Mucosa of stomach (tissue), 1 donor: ENCODE measurements around the gene BORA.
"Not testable (repeated sequence)": the region's sequence is repeated elsewhere in the genome, so short reads cannot be mapped to it uniquely, and the experiment has no call there.

Experiments
- H3K27me3 ChIP-seq: one replicate; pipeline ENCODE4 v1.7.0; 2013; ENCODE audit warnings: mild to moderate bottlenecking, low read length; ENCODE audit not compliant: control insufficient read depth, insufficient read depth
- H3K36me3 ChIP-seq: one replicate; pipeline ENCODE4 v1.7.0; 2013; ENCODE audit warnings: low read length; ENCODE audit not compliant: control insufficient read depth, insufficient read depth
- H3K4me1 ChIP-seq: one replicate; pipeline ENCODE4 v1.7.0; 2013; ENCODE audit warnings: mild to moderate bottlenecking, low read length; ENCODE audit not compliant: control insufficient read depth, insufficient read depth
- H3K4me3 ChIP-seq: one replicate; pipeline ENCODE4 v1.7.0; 2013; ENCODE audit warnings: low read length
- H3K9ac ChIP-seq: one replicate; pipeline ENCODE4 v1.7.0; 2013; ENCODE audit warnings: mild to moderate bottlenecking, low read length, moderate library complexity
- H3K9me3 ChIP-seq: one replicate; pipeline ENCODE4 v1.7.0; 2013; ENCODE audit warnings: mild to moderate bottlenecking, low read length, moderate library complexity; ENCODE audit not compliant: control insufficient read depth
- donor health status: Pancreatic carcinoma.

The BORA gene

GRCh38 chr13:72726185-72726584, 1.5 kb upstream of the BORA start:
- H3K9ac ChIP-seq, H3K4me3 ChIP-seq: not testable (repeated sequence)

DNA sequence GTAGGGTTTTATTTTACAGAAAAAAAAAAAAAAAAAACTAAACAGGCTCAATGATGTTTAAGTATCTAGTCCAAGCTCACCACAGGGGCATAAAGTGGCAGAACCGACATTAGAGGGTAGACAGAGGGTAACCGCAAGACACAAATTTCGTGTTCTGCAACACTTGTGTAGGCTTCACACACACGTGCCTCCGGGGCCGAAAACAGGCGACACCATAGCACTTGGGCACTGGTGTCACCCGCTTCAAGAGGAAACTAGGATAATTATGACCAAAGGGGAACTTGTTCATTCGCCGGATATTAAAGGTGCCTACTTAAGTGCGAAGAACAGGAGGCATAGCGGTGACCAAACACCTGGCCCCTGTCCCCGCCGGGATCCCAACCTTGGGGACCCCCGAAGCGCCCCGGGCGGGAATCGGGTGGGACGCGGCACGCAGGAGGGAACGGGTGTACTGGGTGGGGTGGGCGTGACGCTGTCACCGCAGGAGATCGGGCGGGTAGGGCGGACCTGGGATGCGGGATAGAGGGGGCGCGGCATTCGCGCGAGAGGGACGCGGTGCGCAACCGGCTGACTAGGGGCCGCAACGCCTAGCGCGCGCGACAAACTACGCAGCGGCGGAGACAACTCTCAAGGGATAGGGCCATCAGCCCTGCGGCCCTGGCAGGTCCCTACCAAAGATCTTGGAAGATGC, 852 bp upstream of the BORA start:
- Histone ChIP-seq H3K4me1 (no peaks in the 10 kb centered on the region), H3K9ac (peak overlapping the region; percentile 85), H3K36me3 (no peaks in the 10 kb centered on the region), H3K27me3 (no peaks in the 10 kb centered on the region), H3K9me3 (no peaks in the 10 kb centered on the region), H3K4me3 (peak overlapping the region; percentile 78)

More at GRCh38 chr13:72726185-72726584, 1.5 kb upstream of the BORA start:
- not testable (repeated sequence) for H3K36me3 ChIP-seq, H3K4me1 ChIP-seq, H3K27me3 ChIP-seq, H3K9me3 ChIP-seq

GRCh38 chr13:72728290-72728605, 525 bp downstream of the BORA start:
- peak overlapping the region; percentile 76 for H3K4me3 ChIP-seq
- peak overlapping the region; percentile 72 for H3K9ac ChIP-seq
- H3K27me3 ChIP-seq, result no peaks in the 10 kb centered on the region
- no peaks in the 10 kb centered on the region for H3K36me3 ChIP-seq
- H3K4me1 ChIP-seq, result no peaks in the 10 kb centered on the region
- H3K9me3 ChIP-seq, result no peaks in the 10 kb centered on the region

DNA sequence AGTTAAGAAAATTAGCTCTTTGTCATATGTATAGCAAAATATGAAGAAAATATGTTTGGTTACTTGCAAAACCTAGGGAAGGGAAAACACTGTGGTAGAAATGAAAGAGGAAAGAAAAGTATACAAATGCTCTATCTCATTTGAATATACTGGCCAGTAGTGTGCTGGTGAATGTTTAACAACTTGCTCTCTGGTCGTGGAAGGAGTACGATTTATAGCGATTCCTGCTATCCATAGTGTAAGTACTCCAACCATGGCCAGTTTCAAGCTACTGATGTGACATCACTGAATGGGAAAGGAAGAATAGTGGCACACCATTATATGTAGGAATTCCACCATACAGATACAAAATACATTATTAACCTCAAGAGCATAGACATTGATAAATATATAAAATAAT, 9.3 kb downstream of the BORA start:
- Histone ChIP-seq H3K4me1 (no peaks in the 10 kb centered on the region), H3K36me3 (no peaks in the 10 kb centered on the region), H3K9me3 (no peaks in the 10 kb centered on the region), H3K27me3 (no peaks in the 10 kb centered on the region), H3K4me3 (no peak overlapping the region), H3K9ac (no peak overlapping the region)

GRCh38 chr13:72740015-72740414, 12.3 kb downstream of the BORA start:
- Histone ChIP-seq H3K9me3 (no peaks in the 10 kb centered on the region), H3K36me3 (no peaks in the 10 kb centered on the region), H3K9ac (no peak overlapping the region), H3K27me3 (no peaks in the 10 kb centered on the region), H3K4me3 (no peak overlapping the region), H3K4me1 (no peaks in the 10 kb centered on the region)

GRCh38 chr13:72745260-72745659, 17.5 kb downstream of the BORA start:
- no peaks in the 10 kb centered on the region for H3K27me3 ChIP-seq
- H3K4me1 ChIP-seq, result no peaks in the 10 kb centered on the region
- peaks cover 7% of the 10 kb centered on the region for H3K36me3 ChIP-seq
- H3K4me3 ChIP-seq, result no peak overlapping the region
- no peak overlapping the region for H3K9ac ChIP-seq
- H3K9me3 ChIP-seq, result no peaks in the 10 kb centered on the region

DNA sequence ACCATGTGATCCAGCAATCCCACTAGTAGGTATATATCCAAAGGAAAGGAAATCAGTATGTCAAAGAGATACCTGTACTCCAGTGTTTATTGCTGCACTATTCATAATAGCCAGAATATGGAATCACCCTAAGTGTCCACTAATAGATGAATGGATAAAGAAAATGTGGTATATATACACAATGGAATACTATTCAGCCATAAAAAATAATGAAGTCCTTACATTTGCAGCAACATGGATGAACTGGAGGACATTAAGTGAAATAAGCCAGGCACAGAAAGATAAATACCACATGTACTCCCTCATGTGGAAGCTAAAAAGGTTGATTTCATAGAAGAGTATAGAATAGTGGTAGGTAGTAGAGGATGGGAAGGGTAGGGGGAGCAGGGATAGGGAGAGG, 23.5 kb downstream of the BORA start:
- Histone ChIP-seq H3K4me3 (no peak overlapping the region), H3K9ac (no peak overlapping the region), H3K9me3 (no peaks in the 10 kb centered on the region), H3K36me3 (peaks cover 6% of the 10 kb centered on the region), H3K27me3 (no peaks in the 10 kb centered on the region), H3K4me1 (no peaks in the 10 kb centered on the region)

DNA sequence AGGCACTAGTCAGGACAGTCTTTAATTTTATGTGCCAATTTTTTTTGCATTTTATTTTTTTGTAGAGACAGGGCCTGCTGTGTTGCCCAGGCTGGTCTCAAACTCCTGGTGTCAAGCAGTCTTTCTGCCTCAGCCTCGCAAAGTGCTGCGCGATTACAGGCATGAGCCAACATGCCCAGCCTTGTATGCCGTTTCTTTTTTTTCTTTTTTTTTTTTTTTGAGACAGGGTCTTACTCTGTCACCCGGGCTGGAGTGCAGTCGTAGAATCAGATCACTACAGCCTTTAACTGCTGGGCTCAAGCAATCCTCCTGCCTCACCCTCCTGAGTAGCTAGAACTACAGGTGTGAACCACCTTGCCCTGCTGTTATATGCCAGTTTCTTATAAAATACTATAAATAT, 26.4 kb downstream of the BORA start:
- H3K4me1 ChIP-seq, result no peaks in the 10 kb centered on the region
- H3K36me3 ChIP-seq, result no peaks in the 10 kb centered on the region
- H3K27me3 ChIP-seq, result no peaks in the 10 kb centered on the region
- no peak overlapping the region for H3K9ac ChIP-seq
- no peak overlapping the region for H3K4me3 ChIP-seq
- H3K9me3 ChIP-seq, result no peaks in the 10 kb centered on the region

DNA sequence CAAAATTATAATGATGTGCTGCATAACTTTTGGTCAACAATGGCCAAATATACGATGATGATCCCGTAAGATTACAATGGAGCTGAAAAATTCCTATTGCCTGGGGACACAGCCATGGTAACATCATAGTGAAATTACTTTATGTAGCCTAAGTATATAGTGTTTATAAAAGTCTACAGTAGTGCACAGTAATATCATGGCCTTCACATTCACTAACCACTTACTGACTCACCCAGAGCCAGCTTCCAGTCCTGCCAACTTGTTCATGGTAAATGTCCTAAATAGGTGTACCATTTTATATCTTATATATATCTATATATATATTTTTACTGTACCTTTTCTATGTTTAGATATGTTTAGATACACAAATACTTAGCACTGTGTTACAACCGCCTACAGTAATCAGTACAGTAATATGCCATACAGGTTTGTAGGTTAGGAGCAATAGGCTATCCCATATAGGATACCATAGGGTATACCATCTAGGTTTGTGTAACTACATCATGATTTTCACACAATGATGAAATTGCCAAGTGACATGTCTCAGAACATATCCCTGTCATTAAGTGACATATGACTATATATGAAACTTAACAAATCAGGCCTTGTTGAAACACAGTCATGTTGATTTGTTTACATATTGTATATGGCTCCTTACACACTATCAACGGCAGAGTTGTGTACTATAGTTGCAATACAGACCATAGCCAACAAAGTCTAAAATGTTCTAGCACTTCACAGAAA, 30.2 kb downstream of the BORA start:
- Histone ChIP-seq H3K36me3 (no peaks in the 10 kb centered on the region), H3K27me3 (no peaks in the 10 kb centered on the region), H3K9ac (no peak overlapping the region), H3K4me1 (no peaks in the 10 kb centered on the region), H3K4me3 (no peak overlapping the region), H3K9me3 (no peaks in the 10 kb centered on the region)

DNA sequence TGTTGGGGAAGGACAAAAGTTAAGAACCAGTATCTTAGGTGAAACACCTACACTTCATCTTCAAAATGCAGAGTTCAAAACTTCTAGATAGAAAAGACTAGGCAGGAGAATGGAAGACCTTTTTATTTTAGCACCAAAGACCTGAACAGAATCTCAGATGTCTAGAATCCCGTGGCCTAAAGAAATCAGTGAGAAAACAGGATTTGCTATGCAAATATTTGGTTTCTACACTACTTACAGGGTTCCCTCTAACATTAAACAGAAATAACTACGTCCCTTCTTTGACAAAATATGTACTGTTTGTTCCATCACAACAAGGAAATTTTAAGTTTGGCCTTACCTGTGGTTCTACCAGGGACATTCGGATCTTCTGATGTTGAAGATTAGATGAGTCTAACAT, 32.5 kb downstream of the BORA start:
- no peak overlapping the region for H3K4me3 ChIP-seq
- H3K36me3 ChIP-seq, result no peaks in the 10 kb centered on the region
- H3K9me3 ChIP-seq, result no peaks in the 10 kb centered on the region
- H3K27me3 ChIP-seq, result no peaks in the 10 kb centered on the region
- H3K9ac ChIP-seq, result no peak overlapping the region
- no peaks in the 10 kb centered on the region for H3K4me1 ChIP-seq

- Histone ChIP-seq H3K9ac (no peak overlapping the region), H3K9me3 (no peaks in the 10 kb centered on the region), H3K36me3 (peaks cover 3% of the 10 kb centered on the region), H3K4me1 (no peaks in the 10 kb centered on the region), H3K27me3 (no peaks in the 10 kb centered on the region), H3K4me3 (no peak overlapping the region)
Observed at GRCh38 chr13:72763411-72763810, 35.7 kb downstream of the BORA start.

DNA sequence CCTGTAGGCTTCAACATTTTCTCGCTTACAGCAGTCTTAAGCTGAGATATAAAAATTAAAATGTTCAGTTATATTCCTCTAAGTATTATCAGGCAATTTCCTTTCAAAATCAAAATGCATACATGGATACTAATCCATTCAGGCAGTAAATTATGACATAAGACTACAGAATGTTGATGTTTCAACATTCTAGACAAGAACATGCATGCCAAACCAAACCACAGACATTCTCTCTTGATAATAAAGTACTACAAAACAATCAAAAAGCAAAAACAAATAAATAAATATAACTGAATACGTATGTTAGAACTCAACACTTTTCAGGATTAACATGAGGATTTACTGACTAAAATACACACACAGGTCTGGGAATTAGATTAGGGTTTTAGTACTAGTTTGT, 46.3 kb downstream of the BORA start:
- Histone ChIP-seq H3K4me1 (no peaks in the 10 kb centered on the region), H3K27me3 (no peaks in the 10 kb centered on the region), H3K36me3 (peaks cover 4% of the 10 kb centered on the region), H3K9me3 (no peaks in the 10 kb centered on the region), H3K4me3 (no peak overlapping the region), H3K9ac (no peak overlapping the region)
